Activated naive CD4-positive, alpha-beta T cell treated with anti-CD3 and anti-CD28 coated beads for 36 hours (primary cell): ENCODE measurements around the gene CEBPE. TPM values are rescaled to one million over a fixed set of nuclear protein-coding genes. Genes with fewer than 3 reads are reported as not detected.

Experiments used
- CTCF ChIA-PET: fragments of 350-600 bp; sonication (Branson Sonifier 250); formaldehyde crosslinking; loops from one replicate; lab custom pipeline; 2021; ENCODE audit warnings: antibody characterized with exemption; lab: Charles Lee
- DNase-seq: peaks from one replicate; pipeline ENCODE4 v3.0.0-alpha.2; 2020
- H3K27ac Mint-ChIP-seq: one replicate; pipeline ENCODE4 v1.8.0; 2021; ENCODE audit warnings: mild to moderate bottlenecking, mixed read lengths
- H3K27me3 Mint-ChIP-seq: one replicate; pipeline ENCODE4 v1.8.0; 2021; ENCODE audit warnings: low read depth, mixed read lengths
- H3K36me3 Mint-ChIP-seq: one replicate; pipeline ENCODE4 v1.8.0; 2021; ENCODE audit warnings: low read depth, mixed read lengths
- H3K4me1 Mint-ChIP-seq: one replicate; pipeline ENCODE4 v1.8.0; 2021; ENCODE audit warnings: low read depth, mixed read lengths
- H3K4me3 Mint-ChIP-seq: one replicate; pipeline ENCODE4 v1.8.0; 2021; ENCODE audit warnings: mild to moderate bottlenecking, moderate library complexity, mixed read lengths
- H3K9me3 Mint-ChIP-seq: one replicate; pipeline ENCODE4 v1.8.0; 2021; ENCODE audit warnings: mixed read lengths
- intact Hi-C: fragments of 100-400 bp; cut with micrococcal nuclease; formaldehyde crosslinking; loops from one replicate; pipeline ENCODE4 v1.15.1; 2023
- total RNA-seq, 2 experiments: library from RNA; stranded (reverse); gene quantifications; one replicate each; pipeline ENCODE4 v1.2.3, GENCODE V29; 2021

CEBPE gene
- total RNA-seq, 2 experiments from 2014 or later, result 0.37 to 0.43 TPM

DNA sequence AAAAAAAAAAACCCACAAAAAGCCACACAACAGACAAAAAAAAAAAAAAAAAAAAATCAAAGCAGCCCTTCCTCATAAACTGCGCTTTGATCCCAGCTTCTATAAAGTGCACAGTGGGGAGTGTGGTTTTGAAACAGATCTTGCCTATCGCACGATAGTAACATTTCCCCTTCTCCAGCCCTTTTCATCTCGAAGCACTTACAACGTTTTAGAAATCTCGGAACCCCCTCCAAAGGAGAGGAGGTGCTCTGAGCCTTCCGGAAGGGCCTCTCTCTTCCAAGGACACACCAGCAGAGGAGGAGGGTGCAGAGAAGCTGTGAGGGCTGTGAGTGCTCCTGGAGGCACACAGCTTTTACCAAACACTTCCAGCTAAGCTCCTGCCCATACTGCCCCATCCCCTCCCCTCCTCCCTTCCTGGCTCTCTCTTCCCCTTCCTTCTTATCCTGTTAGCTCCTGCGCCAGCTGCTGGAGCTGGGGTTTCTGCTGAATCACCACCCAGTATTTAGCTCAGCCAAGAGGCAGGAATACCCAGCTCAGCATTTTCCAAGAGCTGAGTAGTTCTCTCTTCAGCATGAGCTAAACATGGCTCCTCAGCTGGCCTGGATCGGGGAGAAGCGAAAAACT lies 36.0 kb upstream of the CEBPE start:
- DNase-seq, result no peak
- no peaks in the 10 kb centered on the region for H3K36me3 Mint-ChIP-seq
- intact Hi-C loops, result no loop called here
- CTCF ChIA-PET, result interaction anchor here (0.6 to 1.7 kb wide), 5 partner anchors 27 to 377 kb away, joined by 3 to 7 read pairs (median 3); no protein-coding TSS in a partner anchor
- peaks cover 28% of the 10 kb centered on the region for H3K4me1 Mint-ChIP-seq
- H3K4me3 Mint-ChIP-seq, result no peak overlapping the region
- H3K27me3 Mint-ChIP-seq, result no peaks in the 10 kb centered on the region
- H3K9me3 Mint-ChIP-seq, result no peaks in the 10 kb centered on the region
- H3K27ac Mint-ChIP-seq, result no peak overlapping the region

DNA sequence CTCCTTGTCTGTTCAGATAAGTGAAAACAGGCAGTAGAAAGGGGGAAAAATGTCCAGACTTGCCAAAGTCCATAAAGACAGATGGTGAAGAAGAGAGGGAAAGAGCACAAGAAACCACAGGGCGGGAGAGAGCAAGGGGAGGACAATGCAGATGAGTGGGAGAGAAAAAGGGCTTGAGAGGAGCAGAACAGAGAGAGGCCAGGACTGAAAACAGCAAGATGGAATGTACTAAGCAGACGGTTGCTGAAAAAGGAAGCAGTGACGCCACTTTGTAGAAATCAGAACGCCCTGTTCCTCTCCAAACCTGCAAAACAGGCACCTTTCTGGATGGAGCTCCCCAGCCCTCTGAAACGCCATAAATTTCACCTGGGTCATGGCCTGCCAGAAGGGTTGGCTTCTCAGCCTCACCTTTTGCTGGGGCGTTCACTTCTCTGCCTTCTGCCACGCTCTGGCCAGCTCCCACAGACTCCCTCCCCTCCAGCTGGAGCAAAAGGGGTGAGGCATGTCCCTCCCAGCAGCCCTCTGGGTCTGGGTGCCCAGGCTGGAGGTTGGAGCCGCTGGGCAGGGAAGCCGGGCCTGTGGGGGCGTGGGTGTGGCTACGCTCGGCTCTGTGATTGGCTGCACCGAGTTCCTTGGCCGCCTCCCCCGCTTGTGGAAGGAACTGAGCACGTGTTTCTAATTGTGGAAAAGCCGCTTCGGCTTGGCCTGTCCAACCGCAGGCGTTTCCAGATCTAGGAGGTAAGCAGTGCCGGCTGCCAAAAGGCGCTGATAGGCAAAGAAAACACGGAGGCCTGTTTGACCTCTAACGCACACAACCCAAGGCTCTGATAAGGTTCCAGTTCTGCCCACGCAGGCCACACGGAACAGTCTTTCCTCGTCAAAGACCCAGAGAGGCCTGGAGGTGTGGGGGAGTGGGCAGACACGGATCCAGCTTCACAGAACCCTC lies 35.1 kb upstream of the CEBPE start:
- DNase-seq, result peak; percentile 11
- intact Hi-C loops, result no loop called here
- CTCF ChIA-PET, result interaction anchor here (1.0 to 1.7 kb wide), 2 partner anchors 33 kb away, joined by 3 to 7 read pairs; no protein-coding TSS in a partner anchor
- Mint-ChIP-seq H3K27ac (no peak overlapping the region), H3K4me3 (no peak overlapping the region), H3K36me3 (no peaks in the 10 kb centered on the region), H3K4me1 (peaks cover 28% of the 10 kb centered on the region), H3K27me3 (no peaks in the 10 kb centered on the region), H3K9me3 (no peaks in the 10 kb centered on the region)

DNA sequence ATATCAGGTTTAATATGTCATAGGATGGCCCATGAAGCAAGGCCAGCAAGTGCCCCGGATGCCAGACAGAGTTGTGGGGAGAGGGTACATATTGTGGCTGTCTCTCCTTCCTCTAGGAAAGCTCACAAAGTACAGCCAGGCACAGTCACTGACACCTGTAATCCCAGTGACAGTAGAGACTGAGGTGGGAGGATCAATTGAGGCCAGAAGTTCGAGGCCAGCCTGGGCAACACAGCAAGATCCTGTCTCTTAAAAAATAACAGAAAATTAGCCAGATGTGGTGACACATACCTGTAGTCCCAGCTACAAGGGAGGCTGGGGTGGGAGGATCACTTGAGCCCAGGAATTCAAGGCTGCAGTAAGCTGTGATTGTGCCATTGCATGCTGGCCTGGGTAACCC lies 32.3 kb upstream of the CEBPE start:
- Mint-ChIP-seq H3K27me3 (no peaks in the 10 kb centered on the region), H3K9me3 (no peaks in the 10 kb centered on the region), H3K36me3 (no peaks in the 10 kb centered on the region), H3K4me3 (no peak overlapping the region), H3K27ac (no peak overlapping the region), H3K4me1 (peaks cover 28% of the 10 kb centered on the region)
- no peak for DNase-seq
- CTCF ChIA-PET, result interaction anchor here (0.9 kb wide), 2 partner anchors 31 to 148 kb away, joined by 3 to 4 read pairs; no protein-coding TSS in a partner anchor
- intact Hi-C loops, result no loop called here

DNA sequence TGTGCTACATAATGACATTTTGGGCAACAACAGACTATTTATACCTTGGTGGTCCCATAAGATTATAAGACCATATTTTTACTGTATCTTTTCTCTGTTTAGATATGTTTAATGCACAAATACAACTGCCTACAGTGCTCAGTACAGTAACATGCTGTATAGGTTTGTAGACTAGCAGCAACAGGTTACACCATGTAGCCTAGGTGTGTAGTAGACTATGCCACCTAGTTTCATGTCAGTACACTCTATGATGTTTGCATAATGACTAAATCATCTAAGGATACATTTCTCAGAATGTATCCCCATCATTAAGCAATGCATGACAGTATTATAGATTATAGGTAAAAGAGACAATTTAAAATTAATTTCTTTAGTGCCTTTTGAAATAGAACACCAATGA lies 30.7 kb upstream of the CEBPE start:
- H3K27me3 Mint-ChIP-seq, result no peaks in the 10 kb centered on the region
- intact Hi-C loops, result no loop called here
- CTCF ChIA-PET, result interaction anchor here (0.7 to 1.1 kb wide), 3 partner anchors 29 to 35 kb away, joined by 3 to 9 read pairs (median 3); partner anchors contain the start of gene SLC7A8

DNA sequence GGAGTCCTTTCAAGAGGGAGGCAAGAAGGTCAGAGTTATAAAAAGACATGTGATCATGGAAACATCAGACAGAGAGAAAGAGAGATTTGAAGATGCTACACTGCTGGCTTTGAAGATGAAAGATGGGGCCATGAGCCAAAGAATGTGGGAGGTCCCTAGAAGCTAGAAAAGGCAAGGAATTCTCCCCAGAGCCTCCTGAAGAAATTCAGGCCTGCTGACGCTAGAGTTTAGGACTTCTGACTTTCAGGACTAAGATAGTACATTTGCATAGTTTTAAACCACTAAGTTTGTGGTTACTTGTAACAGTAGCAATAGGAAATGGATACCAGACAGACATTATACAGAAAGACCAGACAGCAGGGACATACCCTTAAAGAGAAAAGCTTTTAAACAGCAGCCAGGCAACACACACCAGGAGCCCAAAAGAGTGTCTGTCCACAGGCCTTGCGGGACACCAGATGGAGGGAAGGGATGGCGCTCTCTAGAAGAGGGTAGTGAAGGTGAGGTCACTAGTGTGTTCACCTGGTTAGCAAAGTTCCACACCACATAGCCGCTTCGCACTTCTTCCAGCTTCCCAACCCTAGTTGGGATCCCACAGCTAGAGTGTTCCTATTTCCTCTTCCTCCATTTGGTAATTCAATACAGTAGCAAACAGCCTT lies 29.7 kb upstream of the CEBPE start:
- no peak for DNase-seq

More for the DNA sequence above, 30.7 kb upstream of the CEBPE start:
- DNase-seq, result no peak
- Mint-ChIP-seq H3K4me1 (peaks cover 19% of the 10 kb centered on the region), H3K9me3 (no peaks in the 10 kb centered on the region), H3K4me3 (no peak overlapping the region), H3K27ac (no peak overlapping the region), H3K36me3 (no peaks in the 10 kb centered on the region)

DNA sequence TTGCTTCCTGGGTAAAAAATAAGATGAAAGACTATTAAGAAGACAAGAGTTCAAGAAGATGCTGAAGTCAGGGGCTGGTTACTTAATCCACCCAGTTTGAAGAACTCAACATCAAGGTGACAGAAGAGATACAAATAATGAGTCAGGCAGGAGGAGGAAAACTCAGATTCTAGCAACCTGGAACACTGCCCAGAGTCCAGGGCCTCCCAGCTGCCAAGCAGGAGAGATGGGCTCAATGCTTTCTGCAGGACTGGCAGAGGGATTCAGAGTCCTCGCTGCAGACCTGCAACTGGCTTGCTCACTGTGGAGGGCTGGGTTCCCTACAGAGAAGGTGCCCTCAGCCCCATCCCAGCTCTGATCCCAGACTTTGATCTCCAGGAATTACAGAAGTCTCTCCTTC lies 28.6 kb upstream of the CEBPE start:
- no peaks in the 10 kb centered on the region for H3K36me3 Mint-ChIP-seq
- H3K9me3 Mint-ChIP-seq, result no peaks in the 10 kb centered on the region
- no peaks in the 10 kb centered on the region for H3K27me3 Mint-ChIP-seq
- CTCF ChIA-PET, result no interaction called here
- intact Hi-C loops, result no loop called here
- no peaks in the 10 kb centered on the region for H3K4me1 Mint-ChIP-seq
- DNase-seq, result no peak
- H3K27ac Mint-ChIP-seq, result no peak overlapping the region
- H3K4me3 Mint-ChIP-seq, result no peak overlapping the region

More for the DNA sequence above, 29.7 kb upstream of the CEBPE start:
- no peaks in the 10 kb centered on the region for H3K9me3 Mint-ChIP-seq
- CTCF ChIA-PET, result interaction anchor here (0.6 to 0.7 kb wide), 2 partner anchors 36 to 37 kb away, joined by 3 to 4 read pairs; no protein-coding TSS in a partner anchor
- H3K27me3 Mint-ChIP-seq, result no peaks in the 10 kb centered on the region
- H3K36me3 Mint-ChIP-seq, result no peaks in the 10 kb centered on the region
- H3K4me3 Mint-ChIP-seq, result no peak overlapping the region
- intact Hi-C loops, result no loop called here
- H3K4me1 Mint-ChIP-seq, result peaks cover 8% of the 10 kb centered on the region
- no peak overlapping the region for H3K27ac Mint-ChIP-seq

DNA sequence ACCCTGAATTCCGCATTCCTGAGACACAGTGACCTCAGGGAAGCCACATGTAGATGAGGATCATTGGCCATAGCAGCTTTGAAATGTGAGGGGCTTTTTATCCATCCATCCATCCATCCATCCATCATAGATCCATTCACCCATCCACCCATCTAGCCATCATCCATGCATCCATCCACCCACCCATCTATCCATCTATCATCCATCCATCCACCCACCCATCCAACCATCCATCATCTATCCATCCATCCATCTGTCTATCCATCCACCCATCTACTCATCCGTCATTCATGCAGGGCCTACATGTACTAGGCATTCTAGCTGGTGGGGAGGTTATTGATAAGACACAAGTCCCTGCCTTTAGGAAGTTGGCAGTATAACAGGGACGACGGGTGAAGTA lies 27.9 kb upstream of the CEBPE start:
- no peaks in the 10 kb centered on the region for H3K9me3 Mint-ChIP-seq
- H3K27ac Mint-ChIP-seq, result no peak overlapping the region
- no peaks in the 10 kb centered on the region for H3K4me1 Mint-ChIP-seq
- intact Hi-C loops, result no loop called here
- H3K27me3 Mint-ChIP-seq, result no peaks in the 10 kb centered on the region
- DNase-seq, result no peak
- H3K36me3 Mint-ChIP-seq, result no peaks in the 10 kb centered on the region
- CTCF ChIA-PET, result no interaction called here
- H3K4me3 Mint-ChIP-seq, result no peak overlapping the region

DNA sequence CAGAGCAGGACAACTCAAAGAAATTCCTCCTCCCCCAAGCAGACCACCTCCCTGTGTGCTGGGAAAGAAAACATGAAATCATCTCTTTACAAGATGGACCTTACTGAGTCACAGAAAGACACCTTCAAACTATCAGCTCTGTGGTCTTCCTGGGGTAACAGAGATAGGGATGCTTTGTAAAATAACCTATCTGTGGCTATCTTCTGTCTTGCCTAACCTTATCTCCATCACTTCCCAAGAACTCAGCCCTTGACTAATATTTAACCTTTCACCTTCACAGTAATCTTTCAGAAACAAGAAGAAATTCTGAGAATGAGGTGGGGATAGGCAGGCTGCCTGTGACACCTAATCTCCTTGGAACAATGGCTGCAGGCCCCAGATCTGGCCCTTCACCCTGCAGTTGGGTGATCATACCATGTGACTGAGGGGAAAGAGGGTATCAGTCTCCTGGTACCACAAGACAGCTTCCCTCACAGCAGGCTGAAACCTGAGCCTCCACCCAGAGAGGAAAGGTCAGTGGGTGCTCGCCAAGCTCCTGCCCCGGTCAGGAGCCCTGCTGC lies 27.4 kb upstream of the CEBPE start:
- H3K27me3 Mint-ChIP-seq, result no peaks in the 10 kb centered on the region
- H3K9me3 Mint-ChIP-seq, result no peaks in the 10 kb centered on the region
- no peak for DNase-seq
- intact Hi-C loops, result no loop called here
- H3K4me3 Mint-ChIP-seq, result no peak overlapping the region
- H3K4me1 Mint-ChIP-seq, result no peaks in the 10 kb centered on the region
- CTCF ChIA-PET, result no interaction called here
- H3K27ac Mint-ChIP-seq, result no peak overlapping the region
- H3K36me3 Mint-ChIP-seq, result no peaks in the 10 kb centered on the region

DNA sequence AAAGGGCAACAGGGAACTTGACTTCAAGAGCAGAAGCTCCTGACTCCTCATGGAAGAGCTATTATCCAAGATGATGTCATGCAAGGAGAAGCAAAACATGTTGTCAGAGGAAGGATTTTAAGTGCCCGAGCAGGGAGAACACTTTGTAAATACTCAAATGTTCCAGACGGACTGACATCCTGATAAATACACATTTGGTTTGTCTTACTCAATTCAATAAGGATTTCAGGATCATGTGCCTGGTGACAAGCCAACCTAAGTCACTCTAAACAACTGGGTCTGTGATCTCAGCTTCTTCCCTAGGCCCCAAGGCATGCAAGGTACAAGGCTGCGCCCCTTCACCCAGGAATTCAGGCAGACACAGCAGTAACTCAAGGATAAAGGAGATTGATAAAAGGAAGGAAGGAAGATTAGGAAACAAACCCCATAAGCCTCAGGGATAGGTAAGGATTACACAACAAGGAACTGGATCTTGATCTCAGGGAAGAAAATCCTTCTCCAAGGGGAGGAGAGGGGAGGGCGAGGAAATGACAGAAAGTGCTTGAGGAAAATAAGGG lies 26.8 kb upstream of the CEBPE start:
- intact Hi-C loops, result no loop called here
- CTCF ChIA-PET, result interaction anchor here (0.6 to 1.0 kb wide), 2 partner anchors 69 to 173 kb away, joined by 3 read pairs; no protein-coding TSS in a partner anchor
- Mint-ChIP-seq H3K27ac (no peak overlapping the region), H3K36me3 (no peaks in the 10 kb centered on the region), H3K4me3 (no peak overlapping the region), H3K4me1 (no peaks in the 10 kb centered on the region), H3K9me3 (no peaks in the 10 kb centered on the region), H3K27me3 (no peaks in the 10 kb centered on the region)
- DNase-seq, result no peak

DNA sequence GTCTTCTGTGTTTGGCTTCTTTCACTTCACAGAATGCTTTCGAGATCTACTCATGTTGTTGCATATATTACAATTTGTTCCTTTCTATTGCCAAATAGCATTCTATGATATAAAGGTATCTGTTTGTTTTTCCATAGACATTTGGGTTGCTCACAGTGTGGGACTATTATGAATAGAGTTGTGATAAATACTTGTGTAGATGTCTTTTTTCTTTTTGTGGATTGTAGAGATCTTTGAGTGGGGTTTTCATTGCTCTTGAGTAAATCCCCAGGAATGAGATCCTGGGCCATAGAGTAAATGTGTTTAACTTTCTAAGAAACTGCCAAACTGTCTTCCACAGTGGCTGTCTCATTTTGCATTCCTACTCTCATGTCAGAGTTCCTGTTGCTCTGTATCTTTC lies 24.9 kb upstream of the CEBPE start:
- DNase-seq, result no peak
- Mint-ChIP-seq H3K36me3 (no peaks in the 10 kb centered on the region), H3K9me3 (no peaks in the 10 kb centered on the region), H3K27ac (no peak overlapping the region), H3K4me1 (no peaks in the 10 kb centered on the region), H3K27me3 (no peaks in the 10 kb centered on the region), H3K4me3 (no peak overlapping the region)
- intact Hi-C loops, result no loop called here
- CTCF ChIA-PET, result no interaction called here

DNA sequence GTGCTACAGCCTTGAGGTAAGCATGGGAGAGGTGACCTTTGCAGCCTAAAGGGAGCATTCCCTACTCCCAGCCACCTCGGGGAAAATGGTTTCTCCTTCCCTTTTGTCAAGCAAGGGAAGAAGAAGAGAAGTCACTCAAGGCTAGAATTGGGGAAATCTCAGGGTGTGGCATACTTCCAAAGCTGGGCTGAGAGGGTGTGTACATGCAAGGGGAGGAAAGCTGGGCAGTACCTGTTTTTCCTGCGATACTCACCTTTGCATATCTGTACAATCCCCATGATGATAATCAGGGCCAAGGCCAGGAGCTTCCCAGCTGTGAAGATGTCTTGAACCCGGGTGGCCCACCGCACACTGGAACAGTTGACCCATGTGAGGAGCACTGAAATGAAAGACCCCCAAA lies 23.8 kb upstream of the CEBPE start:
- Mint-ChIP-seq H3K4me1 (no peaks in the 10 kb centered on the region), H3K27me3 (no peaks in the 10 kb centered on the region), H3K36me3 (no peaks in the 10 kb centered on the region), H3K9me3 (no peaks in the 10 kb centered on the region), H3K27ac (no peak overlapping the region), H3K4me3 (no peak overlapping the region)
- intact Hi-C loops, result no loop called here
- DNase-seq, result no peak
- CTCF ChIA-PET, result interaction anchor here (0.8 kb wide), 1 partner anchor 16 kb away, joined by 3 read pairs; no protein-coding TSS in a partner anchor
